Stimulated activated CD4-positive, alpha-beta T cell treated with anti-CD3 and anti-CD28 coated beads, TNF-alpha, amount 100 ng/mL, for 1 hour (primary cell): ENCODE measurements around the gene EDC3.
"Not testable (repeated sequence)": the region's sequence is repeated elsewhere in the genome, so short reads cannot be mapped to it uniquely, and the experiment has no call there.

Experiments
- DNase-seq, 3 donors: peaks; one replicate each; pipeline ENCODE4 v3.0.0-alpha.2; 2020; ENCODE audit warnings: low read depth in 3 of 3, low spot score in 1 of 3

Gene EDC3

GRCh38 chr15:74612677-74613076 lies 83.1 kb downstream of the EDC3 start:
- no peak for DNase-seq

DNA sequence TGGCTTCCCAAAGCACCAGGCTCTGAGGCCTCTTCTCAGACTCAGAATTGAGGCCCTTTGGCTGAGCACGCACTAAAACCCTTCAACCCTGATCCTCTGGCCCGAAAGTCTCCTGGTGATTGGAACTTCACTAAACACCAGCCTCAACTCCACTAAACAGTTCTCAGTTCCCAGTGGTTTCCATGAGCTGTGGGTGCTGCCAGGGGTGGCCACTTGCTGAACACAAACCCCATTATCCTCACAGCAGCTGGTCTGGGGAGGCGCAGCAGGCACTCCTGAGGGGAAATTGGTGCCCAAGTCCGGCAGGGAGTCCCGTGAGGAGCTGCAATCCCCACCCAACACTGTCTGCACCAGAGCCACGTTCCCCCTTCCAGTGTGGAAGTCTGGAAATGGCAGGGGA lies 84.0 kb downstream of the EDC3 start:
- no peak for DNase-seq

DNA sequence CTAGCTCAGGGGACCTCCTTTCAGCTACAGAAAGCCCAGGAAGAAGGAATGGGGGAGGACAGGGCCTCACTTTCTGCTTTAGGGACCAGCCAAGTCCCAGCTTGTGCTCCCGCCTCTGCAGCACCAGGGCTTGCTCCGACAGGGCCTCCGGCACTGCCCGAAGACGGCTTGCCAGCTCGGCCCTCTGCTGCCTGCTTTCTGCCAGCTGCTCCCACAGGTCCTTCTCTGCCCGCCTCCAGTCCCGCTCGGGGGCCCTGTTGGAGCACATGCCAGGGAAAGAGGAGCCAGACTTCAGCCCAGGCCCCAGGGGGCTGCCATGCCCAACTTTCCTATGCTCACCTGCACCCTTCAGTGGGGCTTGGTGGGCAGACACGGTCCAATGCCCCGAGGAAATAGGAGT lies 84.5 kb downstream of the EDC3 start:
- no peak for DNase-seq

DNA sequence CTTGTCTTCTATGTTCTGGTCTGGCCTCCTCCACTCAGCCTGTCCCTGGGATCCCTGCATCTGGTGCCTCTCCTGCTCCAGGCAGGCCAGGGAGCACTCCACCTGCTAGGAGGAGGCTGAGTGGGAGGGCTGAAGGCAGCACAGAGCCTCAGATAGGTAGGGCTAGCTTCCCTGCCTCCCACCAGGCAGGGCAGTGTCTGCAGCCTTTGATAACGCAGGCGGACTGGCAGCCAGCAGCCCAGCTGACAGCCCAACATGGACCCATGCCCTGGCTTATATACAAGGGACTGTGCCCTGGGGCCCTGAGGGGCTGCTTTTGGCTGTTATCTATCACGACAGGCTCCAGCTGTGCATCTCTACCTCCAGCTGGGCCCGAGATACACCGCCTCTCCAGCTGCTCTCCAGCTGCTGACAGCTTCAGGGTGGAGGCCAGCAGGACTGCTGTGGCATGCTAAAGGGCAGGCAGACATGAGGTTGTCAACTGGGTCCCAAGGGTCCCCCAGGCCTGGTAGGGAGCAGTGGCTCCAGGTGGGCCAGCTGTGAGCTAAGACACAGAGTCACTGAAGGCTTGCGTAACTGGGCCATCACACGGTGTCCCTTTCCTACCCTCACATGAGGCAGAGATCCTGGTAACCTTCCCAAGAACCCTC lies 85.4 kb downstream of the EDC3 start:
- DNase-seq, result no peak

DNA sequence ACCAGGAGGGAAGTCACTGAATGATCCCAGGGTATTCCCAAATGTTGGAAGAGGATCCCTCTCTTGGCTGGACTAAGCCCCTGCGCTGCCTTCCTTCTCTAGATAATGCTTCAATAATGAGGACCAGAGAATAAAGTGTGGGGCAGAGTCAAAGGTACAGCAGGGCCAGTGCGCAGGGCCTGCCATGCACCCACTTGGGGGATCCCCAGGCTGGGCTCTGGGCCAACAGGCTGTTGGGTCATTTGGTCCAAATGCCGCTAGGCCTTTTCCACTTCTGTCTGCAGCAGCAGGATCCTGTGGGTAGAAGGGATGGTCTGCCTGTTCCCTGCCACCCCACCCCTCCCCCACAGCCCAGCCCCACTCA lies 85.9 kb downstream of the EDC3 start:
- no peak for DNase-seq

DNA sequence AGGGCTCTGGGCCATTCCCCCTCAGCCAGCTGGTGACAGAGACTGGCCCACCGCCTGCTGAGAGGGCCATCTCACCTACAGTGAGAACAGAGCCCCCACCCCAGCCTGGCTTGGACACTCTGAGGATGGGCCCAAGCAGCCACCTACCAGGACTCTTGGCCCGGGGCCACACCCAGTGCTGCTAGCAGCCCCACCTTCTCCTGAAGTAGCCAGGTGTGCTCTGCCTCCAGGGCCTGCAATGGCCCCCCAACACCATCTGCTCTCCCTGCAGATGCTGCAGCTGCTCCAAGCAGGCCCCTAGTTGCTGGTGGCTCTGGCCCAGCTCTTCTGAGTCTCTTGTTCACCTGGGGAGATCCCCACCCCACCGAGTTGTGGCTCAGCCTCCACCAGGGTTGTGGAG lies 87.0 kb downstream of the EDC3 start:
- DNase-seq, result no peak

DNA sequence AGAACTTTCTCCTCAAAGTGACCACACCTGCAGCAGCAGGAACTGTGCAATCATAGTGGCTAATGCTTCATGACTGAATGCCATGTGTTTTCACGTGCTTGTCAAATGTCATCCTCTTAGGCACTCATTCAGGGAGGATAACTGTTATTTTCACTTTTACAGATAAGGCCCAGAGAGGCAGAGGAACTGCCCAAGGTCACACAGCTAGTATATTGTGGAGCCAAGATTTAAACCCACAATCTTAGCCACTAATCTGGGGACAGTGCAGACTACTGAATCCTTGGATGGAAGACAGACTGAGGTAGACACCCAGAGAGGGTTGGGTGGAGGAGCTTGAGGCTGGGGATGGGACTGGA lies 90.1 kb downstream of the EDC3 start:
- no peak for DNase-seq

DNA sequence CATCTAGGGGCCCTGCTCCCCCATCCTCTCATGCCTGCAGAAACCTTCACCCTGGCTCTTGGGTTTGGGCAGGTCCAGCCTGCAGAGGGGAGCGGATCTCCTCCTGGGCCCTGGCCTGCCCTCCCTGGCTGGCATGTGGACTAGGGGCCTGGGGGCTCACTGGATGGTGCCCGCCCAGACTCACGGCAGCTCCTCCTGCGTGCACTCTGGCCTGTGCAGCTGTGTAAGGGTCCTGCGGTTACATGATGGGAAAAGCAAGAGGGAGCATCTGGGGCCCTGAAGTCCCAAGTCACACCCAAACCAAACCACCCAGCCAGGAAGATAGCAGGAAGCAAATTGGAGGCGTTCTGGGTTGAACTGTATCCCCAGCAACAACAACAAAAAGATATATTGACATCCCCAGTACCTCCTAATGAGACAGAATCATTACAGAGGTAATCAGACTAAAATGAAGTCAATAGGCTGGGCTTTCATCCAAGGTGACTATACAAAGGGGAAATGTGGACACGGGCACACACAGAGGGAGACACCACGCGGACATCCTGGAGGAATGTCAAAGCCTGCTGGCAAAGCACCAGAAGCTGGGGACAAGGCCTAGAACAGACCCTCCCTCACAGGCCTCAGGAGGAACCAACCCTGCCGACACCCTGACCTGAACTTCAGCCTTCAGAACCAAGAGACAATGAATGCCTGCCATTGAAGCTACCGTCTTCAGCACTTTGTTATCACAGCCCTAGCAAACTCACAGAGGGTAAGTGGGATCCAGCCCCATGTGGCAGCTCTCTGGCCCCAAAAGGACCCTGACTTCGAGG lies 90.6 kb downstream of the EDC3 start:
- DNase-seq, result no peak

DNA sequence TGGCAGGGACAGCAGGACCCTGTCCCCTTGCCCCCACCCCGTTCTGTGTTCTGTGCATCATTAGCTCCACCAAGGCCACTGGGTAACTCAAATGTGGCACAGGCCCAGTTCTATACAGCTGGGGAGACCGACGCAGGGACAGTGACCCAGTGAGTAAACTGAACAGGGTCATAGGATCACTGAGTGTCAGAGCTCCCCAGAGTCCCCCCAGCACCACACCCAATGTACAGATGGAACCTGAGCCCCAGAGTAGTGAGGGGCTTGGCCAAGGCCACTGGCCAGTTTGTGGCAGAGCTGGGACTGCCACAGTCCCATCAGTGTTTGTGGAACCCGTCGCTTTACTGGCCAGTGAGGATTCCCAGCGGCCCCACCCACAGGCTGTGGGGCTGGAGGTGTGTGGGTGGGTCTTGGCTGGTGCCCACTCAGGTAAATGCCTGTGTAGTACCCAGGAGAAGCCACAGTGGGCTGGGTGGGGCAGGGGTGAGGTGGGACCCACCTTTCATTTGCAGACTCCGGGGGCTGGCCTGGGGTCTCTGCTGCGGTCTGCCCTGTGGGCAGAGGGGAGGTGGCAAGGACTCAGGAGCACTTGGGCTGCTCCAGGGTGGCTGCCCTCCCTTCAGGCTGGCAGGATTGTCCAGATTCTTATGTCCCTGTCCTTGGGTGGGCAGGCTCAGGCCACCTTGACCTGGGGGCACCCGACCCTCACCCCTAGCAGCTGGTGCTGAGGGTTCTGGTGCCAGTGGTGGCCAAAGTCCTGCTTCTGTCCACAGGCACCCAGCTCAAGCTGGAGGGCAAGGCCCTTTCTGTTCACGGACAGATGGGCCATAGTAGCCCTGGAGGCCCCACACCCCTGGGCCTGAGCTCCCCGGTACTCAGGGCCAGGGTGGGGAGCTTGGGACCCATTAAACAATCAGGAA lies 91.8 kb downstream of the EDC3 start:
- DNase-seq, result no peak

DNA sequence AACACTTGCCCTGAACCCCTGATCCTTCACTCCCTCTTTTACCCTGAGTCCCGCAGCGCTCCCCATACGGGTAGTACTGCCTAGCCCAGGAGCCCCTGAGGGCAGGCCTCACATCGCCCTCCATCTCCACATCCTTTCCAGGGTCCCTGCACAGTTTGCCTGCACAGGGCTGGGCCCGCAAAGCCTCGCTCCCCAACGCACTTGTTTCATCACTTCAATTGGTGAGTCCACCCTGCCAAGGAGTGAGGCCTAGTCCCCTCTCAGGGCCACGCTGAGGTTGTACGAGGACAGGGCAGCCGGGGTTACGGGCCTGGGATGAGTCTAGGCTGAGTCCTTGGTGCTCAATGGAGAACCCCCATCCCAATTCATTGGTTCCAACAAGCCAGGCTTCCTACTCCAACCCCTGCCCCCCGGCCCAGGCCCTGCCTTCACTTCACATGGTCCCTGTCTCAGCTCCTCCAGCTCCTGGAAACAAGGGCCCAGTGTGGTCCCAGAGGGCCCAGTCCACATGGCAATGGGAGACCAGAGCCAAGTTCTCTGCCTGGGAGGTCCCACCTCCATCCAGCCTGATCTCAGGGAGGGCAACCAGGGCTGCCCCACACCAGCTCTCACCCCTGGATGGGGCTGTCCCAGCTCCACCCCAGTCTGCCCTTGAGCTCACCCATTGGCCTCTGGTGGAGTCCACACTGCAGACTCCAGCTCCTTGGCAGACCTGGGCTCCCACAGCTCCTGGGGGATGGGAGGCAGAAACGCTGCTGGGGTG lies 92.6 kb downstream of the EDC3 start:
- DNase-seq, result no peak

DNA sequence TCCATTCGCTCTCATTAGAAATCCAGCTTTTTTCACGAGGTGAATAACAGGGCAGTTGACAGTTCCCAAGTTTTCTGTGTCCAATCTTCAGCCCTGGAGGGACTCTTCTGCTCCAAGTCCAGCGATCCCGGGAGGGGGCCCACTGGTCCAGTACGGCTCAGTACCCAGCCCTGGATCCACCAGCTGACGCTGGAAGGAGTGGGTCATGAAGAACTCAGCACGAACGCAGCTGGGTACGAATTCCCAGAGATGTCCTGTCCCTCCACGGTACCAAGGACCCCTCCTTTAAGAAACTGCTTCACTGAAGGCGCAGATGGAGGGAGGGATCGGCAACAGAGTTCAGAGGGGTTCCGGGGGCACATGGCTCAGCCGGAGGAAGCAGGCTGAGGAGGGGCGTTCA lies 96.7 kb downstream of the EDC3 start:
- DNase-seq, result no peak

DNA sequence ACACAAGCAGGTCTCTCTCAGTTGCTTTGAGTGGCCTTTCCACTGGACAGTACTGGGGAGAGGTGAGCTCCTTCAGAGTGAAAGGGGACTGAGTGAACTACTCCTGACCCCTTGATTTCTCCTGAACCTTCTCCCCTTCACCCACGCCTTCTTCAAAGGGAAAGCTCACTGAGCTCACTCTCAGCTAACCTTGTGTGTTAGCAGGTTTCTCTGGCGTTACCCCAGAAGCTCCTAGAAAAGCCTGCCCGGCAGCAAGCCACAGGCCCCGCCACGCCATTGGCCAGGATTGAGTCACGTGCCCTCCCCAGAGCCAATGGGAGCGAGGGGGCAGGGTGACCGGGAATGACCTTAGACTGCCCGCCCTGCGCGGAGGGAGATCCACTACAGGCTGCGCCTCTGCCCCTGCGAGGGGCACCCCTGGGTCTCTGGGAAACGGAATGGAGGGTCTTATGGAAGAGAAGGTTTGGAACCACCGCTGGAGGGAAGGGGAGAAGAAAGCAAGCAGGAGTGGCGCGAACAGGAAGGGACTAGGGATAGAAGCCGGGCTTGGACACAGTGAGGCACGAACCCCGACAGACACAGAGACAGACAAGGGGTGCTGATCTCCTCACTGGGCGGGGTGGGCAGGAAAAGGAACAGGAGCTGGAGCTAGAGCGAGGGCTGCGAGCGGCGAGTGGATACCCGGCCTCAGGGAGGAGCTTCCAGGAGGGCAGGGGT lies 97.5 kb downstream of the EDC3 start:
- DNase-seq, result peak; percentile 63 to 77 (median 64)

GRCh38 chr15:74597146-74597705 lies 98.6 kb downstream of the EDC3 start:
- not testable (repeated sequence) for DNase-seq

GRCh38 chr15:74596736-74597135 lies 99.1 kb downstream of the EDC3 start:
- not testable (repeated sequence) for DNase-seq

DNA sequence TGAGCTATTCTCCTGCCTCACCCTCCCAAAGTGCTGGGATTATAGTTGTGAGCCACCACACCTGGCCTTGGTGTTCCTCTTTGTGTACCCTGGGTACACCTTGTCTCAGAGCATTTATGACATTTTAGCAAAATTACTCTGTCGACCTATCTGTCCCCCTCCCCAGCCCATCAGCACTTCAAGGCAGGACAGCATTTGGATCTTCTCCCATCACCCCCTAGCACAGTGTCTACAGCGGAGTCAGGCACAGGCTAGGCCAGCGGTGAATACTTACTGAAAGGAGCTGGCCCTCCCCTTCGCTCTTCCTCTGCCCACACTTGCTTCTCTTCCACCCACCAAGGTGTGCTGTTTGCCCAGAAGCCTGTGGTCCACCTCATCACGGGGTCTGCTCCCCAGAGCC lies 100.6 kb downstream of the EDC3 start:
- no peak for DNase-seq

- no peak for DNase-seq
Observed at GRCh38 chr15:74594455-74594854, 101.4 kb downstream of the EDC3 start.

- no peak for DNase-seq
Observed at GRCh38 chr15:74593122-74593521, 102.7 kb downstream of the EDC3 start.

DNA sequence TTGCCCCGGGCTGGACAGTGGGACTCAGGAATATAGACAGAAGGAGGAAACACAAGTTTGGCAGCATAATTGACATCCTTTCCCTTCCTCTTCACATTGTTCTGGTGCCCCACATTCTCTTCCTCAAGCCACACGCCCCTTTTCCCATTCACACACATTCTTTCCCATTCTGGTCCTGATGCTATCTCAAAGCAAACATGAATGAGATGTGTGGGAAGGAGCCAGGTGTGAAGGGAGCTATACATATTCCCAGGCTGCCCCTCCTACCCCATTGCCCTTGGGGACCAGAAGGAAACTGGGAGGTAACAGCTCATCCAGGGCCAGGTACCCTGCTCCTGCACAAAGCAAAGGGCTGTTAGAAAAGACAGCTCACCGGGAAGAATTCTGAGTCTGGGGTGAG lies 103.6 kb downstream of the EDC3 start:
- DNase-seq, result no peak

- DNase-seq, result no peak
Observed at GRCh38 chr15:74589826-74590225, 106.0 kb downstream of the EDC3 start.

- no peak for DNase-seq
Observed at GRCh38 chr15:74585857-74586256, 110.0 kb downstream of the EDC3 start.
